Transverse colon (tissue), 4 donors: ENCODE measurements around the gene ZNF576. TPM values are rescaled to one million over a fixed set of nuclear protein-coding genes. Genes with fewer than 3 reads are reported as not detected.

Source experiments
- DNase-seq: peaks from one replicate; pipeline ENCODE4 v3.0.0-alpha.2; 2019
- H3K27ac ChIP-seq, 4 donors: fragments of 200-600 bp; sonication (generic); 2 replicates each; pipeline ENCODE4 v1.5.1; 2016 to 2018; ENCODE audit warnings: inconsistent platforms in 4 of 4
- H3K27me3 ChIP-seq: fragments of 200-600 bp; sonication (generic); 2 replicates; pipeline ENCODE4 v1.5.1; 2017; ENCODE audit warnings: inconsistent platforms
- H3K36me3 ChIP-seq, 4 donors: fragments of 200-600 bp; sonication (generic); 2 replicates each; pipeline ENCODE4 v1.5.1; 2017 to 2019; ENCODE audit warnings: inconsistent platforms in 4 of 4
- H3K4me1 ChIP-seq, 4 donors: fragments of 200-600 bp; sonication (generic); 2 replicates each; pipeline ENCODE4 v1.5.1; 2017 to 2020; ENCODE audit warnings: inconsistent platforms in 4 of 4
- H3K4me3 ChIP-seq, 4 donors: fragments of 200-600 bp; sonication (generic); 1 replicate in 1 of 4; 2 replicates in 3 of 4; pipeline versions ENCODE4 v1.5.1 to v1.6.1; 2017 to 2019; ENCODE audit warnings: inconsistent platforms in 4 of 4
- H3K9me3 ChIP-seq, 2 donors: fragments of 200-600 bp; sonication (generic); 2 replicates each; pipeline ENCODE4 v1.5.1; 2017 to 2019; ENCODE audit warnings: inconsistent platforms in 2 of 2
- EP300 ChIP-seq: sonication (generic); formaldehyde crosslinking; IDR thresholded peaks from one replicate; pipeline ENCODE4 v1.6.1; 2017; ENCODE audit warnings: antibody characterized with exemption, low read depth
- POLR2A ChIP-seq: fragments of 450-650 bp; IDR thresholded peaks from one replicate; pipeline ENCODE4 v1.6.1; 2016; ENCODE audit warnings: antibody characterized with exemption, mild to moderate bottlenecking, moderate library complexity
- POLR2AphosphoS5 ChIP-seq, 3 donors: sonication (generic); formaldehyde crosslinking; IDR thresholded peaks; one replicate each; pipeline ENCODE4 v1.6.1; 2016; ENCODE audit warnings: antibody characterized with exemption in 3 of 3
- WGBS, 2 donors: methylation state at CpG; one replicate each; pipeline ENCODE4 v1.1.5; 2018; ENCODE audit warnings: low coverage in 1 of 2; 5-methylcytosine and 5-hydroxymethylcytosine counted together
- in situ Hi-C, 4 donors: fragments of 200-750 bp; cut with MboI; loops; one replicate each; pipeline versions ENCODE4 v1.15.0 to v1.15.1; 2017; ENCODE audit warnings: low sequenced_read_pairs in 3 of 4, low pct_ligation_motif_present in 1 of 4, low pct_unique_long_range_greater_than_20kb in 1 of 4
- intact Hi-C: fragments of 100-400 bp; cut with DNase I; formaldehyde crosslinking; loops from one replicate; pipeline ENCODE4 v1.15.1; 2023; ENCODE audit warnings: low total_unique reads
- total RNA-seq, 4 donors: library from RNA; depleted of rRNA; stranded (reverse); fragments of >200 nt; gene quantifications; one replicate each; pipeline ENCODE4 v1.1.0, GENCODE V29; 2016
- TF ChIP-seq, protein P1 (sequence below), 5 experiments: fragments of 200-600 bp in 3 of 5; fragments of 450-650 bp in 2 of 5; sonication (generic) in 3 of 5; IDR thresholded peaks; 1 replicate in 2 of 5; 2 replicates in 3 of 5; pipeline ENCODE4 v1.5.1; 2016 to 2017; ENCODE audit warnings: antibody characterized with exemption in 5 of 5, inconsistent platforms in 3 of 5, mild to moderate bottlenecking in 2 of 5, moderate library complexity in 1 of 5

The ZNF576 gene
- total RNA-seq, 4 donors from 2014 or later, result 3.7 to 11.9 (median 9.8) TPM

- WGBS, 2 donors, result 49 to 70% methylated on average over 3 to 6 of the region's 6 CpGs
- Histone ChIP-seq H3K9me3 (no peaks in the 10 kb centered on the region), H3K4me1 (peaks cover 9 to 17% (median 11%) of the 10 kb centered on the region in 4 donors), H3K27me3 (no peaks in the 10 kb centered on the region), H3K27ac (no peak overlapping the region), H3K4me3 (no peak overlapping the region), H3K36me3 (peaks cover 0 to 14% (median 6%) of the 10 kb centered on the region in 4 donors)
- in situ Hi-C loops (no loop called here), intact Hi-C loops (loop anchor here (10.0 kb wide), 1 partner anchor 55 kb away; the partner anchor contains the start of gene ZNF575)
- no peak for DNase-seq
- TF ChIP-seq EP300 (no peak), POLR2A (no peak), POLR2AphosphoS5 (IDR thresholded peaks at IDR 0.05) (no peak)
- TF ChIP-seq, protein P1, sequence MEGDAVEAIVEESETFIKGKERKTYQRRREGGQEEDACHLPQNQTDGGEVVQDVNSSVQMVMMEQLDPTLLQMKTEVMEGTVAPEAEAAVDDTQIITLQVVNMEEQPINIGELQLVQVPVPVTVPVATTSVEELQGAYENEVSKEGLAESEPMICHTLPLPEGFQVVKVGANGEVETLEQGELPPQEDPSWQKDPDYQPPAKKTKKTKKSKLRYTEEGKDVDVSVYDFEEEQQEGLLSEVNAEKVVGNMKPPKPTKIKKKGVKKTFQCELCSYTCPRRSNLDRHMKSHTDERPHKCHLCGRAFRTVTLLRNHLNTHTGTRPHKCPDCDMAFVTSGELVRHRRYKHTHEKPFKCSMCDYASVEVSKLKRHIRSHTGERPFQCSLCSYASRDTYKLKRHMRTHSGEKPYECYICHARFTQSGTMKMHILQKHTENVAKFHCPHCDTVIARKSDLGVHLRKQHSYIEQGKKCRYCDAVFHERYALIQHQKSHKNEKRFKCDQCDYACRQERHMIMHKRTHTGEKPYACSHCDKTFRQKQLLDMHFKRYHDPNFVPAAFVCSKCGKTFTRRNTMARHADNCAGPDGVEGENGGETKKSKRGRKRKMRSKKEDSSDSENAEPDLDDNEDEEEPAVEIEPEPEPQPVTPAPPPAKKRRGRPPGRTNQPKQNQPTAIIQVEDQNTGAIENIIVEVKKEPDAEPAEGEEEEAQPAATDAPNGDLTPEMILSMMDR (IDR thresholded peaks at IDR 0.05), result no peak
Measured at GRCh38 chr19:43589678-43590077, 6.7 kb upstream of the ZNF576 start.

- 97 to 99% methylated on average over 6 to 44 of the region's 63 CpGs for WGBS, 2 donors
- TF ChIP-seq POLR2A, result no peak
- TF ChIP-seq EP300, result no peak
- TF ChIP-seq, protein P1 (IDR thresholded peaks at IDR 0.05), result no peak
- TF ChIP-seq POLR2AphosphoS5 (IDR thresholded peaks at IDR 0.05), result no peak
- Histone ChIP-seq H3K4me1 (peaks cover 18 to 29% (median 22%) of the 10 kb centered on the region in 4 donors), H3K27me3 (no peaks in the 10 kb centered on the region), H3K36me3 (peaks cover 0 to 14% (median 6%) of the 10 kb centered on the region in 4 donors), H3K27ac (no peak overlapping the region), H3K9me3 (no peaks in the 10 kb centered on the region), H3K4me3 (no peak overlapping the region)
- in situ Hi-C loops, result no loop called here
- no peak for DNase-seq
- intact Hi-C loops, result loop anchor here (1.0 to 10.0 kb wide), 2 partner anchors 32 to 57 kb away; partner anchors contain the start of gene ZNF575
Measured at GRCh38 chr19:43591904-43592772, 4.3 kb upstream of the ZNF576 start.

DNA sequence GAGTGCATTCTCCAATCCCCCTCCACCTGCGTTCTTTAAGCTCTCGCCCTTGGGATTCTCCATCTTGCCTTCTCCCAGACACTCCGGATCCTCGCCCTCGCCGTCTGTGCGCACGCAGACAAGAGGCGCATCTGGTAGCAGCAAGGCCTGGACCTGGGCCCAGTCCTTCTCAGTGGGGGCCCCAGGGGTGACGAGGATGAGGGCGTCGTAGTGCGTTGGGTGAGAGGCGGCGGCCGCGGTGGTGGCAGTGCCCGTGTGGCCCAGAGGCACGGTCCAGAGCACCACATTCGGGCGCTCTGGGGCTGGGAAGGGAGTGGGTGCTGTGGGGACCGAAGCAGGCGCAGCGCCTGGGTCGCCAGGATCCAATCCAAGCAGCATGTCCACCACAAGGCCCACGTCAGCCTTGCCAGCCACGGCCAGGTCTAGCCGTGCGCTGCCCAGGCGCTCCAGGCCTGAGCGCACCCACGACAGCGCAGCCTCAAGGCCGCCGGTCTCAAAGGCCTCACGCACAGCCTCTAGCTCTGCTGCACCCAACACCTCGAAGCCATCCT lies 3.5 kb upstream of the ZNF576 start:
- no peak for DNase-seq
- no peak overlapping the region for H3K4me3 ChIP-seq
- 96 to 100% methylated on average over 2 to 32 of the region's 37 CpGs for WGBS, 2 donors
- no peak overlapping the region for H3K27ac ChIP-seq
- in situ Hi-C loops (no loop called here), intact Hi-C loops (loop anchor here (1.0 to 10.0 kb wide), 2 partner anchors 33 to 58 kb away; partner anchors contain the start of gene ZNF575)
- TF ChIP-seq, protein P1 (IDR thresholded peaks at IDR 0.05), result no peak
- no peaks in the 10 kb centered on the region for H3K27me3 ChIP-seq
- peaks cover 25 to 36% (median 29%) of the 10 kb centered on the region in 4 donors for H3K4me1 ChIP-seq
- peaks cover 0 to 14% (median 6%) of the 10 kb centered on the region in 4 donors for H3K36me3 ChIP-seq
- H3K9me3 ChIP-seq, result no peaks in the 10 kb centered on the region

DNA sequence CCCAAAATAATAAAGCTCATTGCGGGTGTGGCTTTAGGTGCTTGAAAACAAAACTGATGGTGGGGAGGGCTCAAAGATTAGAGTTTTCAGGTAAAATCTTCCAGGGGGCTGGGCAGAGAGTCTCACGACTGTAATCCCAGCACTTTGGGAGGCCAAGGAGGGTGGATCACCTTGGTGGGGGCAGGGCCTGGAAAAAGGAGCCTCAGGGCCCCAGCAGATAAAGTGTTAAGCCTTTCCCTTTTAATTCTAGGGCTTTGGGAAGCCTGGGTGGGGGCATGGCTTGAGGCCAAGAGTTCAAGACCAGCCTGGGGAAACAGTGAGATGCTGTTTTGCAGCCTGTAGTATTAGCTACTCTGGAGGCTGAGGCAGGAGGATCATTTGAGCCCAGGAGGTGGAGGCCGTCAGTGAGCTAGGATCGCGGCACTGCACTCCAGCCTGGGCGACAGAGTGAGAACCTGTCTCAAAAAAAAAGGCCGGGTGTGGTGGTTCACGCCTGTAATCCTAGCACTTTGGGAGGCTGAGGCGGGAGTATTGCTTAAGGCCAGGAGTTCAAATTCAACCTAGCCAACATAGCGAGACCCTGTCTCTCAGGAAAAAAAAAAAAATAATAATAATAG lies 2.2 kb upstream of the ZNF576 start:
- peaks cover 0 to 17% (median 6%) of the 10 kb centered on the region in 4 donors for H3K36me3 ChIP-seq
- no peak for DNase-seq
- TF ChIP-seq, protein P1 (IDR thresholded peaks at IDR 0.05), result no peak
- TF ChIP-seq POLR2A (no peak), EP300 (no peak), POLR2AphosphoS5 (IDR thresholded peaks at IDR 0.05) (no peak)
- in situ Hi-C loops (no loop called here), intact Hi-C loops (loop anchor here (10.0 kb wide), 1 partner anchor 59 kb away; the partner anchor contains the start of gene ZNF575)
- peak overlapping the region; percentile 86 to 98 (median 96) for H3K27ac ChIP-seq
- H3K9me3 ChIP-seq, result no peaks in the 10 kb centered on the region
- H3K4me3 ChIP-seq, result peak overlapping the region in 3 of 4 donors; percentile 50 to 88 (median 75)
- WGBS, 2 donors, result 88 to 89% methylated on average over 3 to 10 of the region's 10 CpGs
- H3K4me1 ChIP-seq, result peaks cover 25 to 40% (median 31%) of the 10 kb centered on the region in 4 donors
- H3K27me3 ChIP-seq, result no peaks in the 10 kb centered on the region
